Breast epithelium (tissue), 4 donors: ENCODE measurements around the gene SIRT7. TPM values are rescaled to one million over a fixed set of nuclear protein-coding genes. Genes with fewer than 3 reads are reported as not detected.

Experiments used
- DNase-seq, 2 donors: peaks; one replicate each; pipeline ENCODE4 v3.0.0-alpha.2; 2019; ENCODE audit warnings: low spot score in 2 of 2
- H3K27ac ChIP-seq, 2 donors: fragments of 200-600 bp; sonication (generic) in 1 of 2; one replicate each; pipeline ENCODE4 v1.5.1; 2016 to 2019; ENCODE audit warnings: mild to moderate bottlenecking in 1 of 2
- H3K27me3 ChIP-seq, 2 donors: fragments of 200-600 bp; sonication (generic) in 1 of 2; one replicate each; pipeline versions ENCODE4 v1.5.1 to v1.6.0; 2017 to 2019; ENCODE audit warnings: control low read depth in 1 of 2, mild to moderate bottlenecking in 1 of 2
- H3K36me3 ChIP-seq: fragments of 200-600 bp; one replicate; pipeline ENCODE4 v1.5.1; 2019
- H3K4me1 ChIP-seq, 2 donors: fragments of 200-600 bp; sonication (generic); one replicate each; pipeline ENCODE4 v1.5.1; 2016 to 2019; ENCODE audit warnings: control low read depth in 1 of 2
- H3K4me3 ChIP-seq, 3 donors: fragments of 200-600 bp; sonication (generic); 1 replicate in 2 of 3; 2 replicates in 1 of 3; pipeline ENCODE4 v1.5.1; 2016 to 2019; ENCODE audit warnings: mild to moderate bottlenecking in 3 of 3, moderate library complexity in 2 of 3
- H3K9me3 ChIP-seq, 2 donors: fragments of 200-600 bp; sonication (generic) in 1 of 2; one replicate each; pipeline ENCODE4 v1.5.1; 2016 to 2019; ENCODE audit warnings: control low read depth in 1 of 2
- CTCF ChIP-seq, 3 donors: fragments of 450-650 bp; IDR thresholded peaks; one replicate each; pipeline ENCODE4 v1.5.1; 2016 to 2017; ENCODE audit warnings: antibody characterized with exemption in 3 of 3, mild to moderate bottlenecking in 3 of 3, moderate library complexity in 3 of 3
- POLR2A ChIP-seq: fragments of 450-650 bp; IDR thresholded peaks from one replicate; pipeline ENCODE4 v1.6.1; 2016; ENCODE audit warnings: antibody characterized with exemption, mild to moderate bottlenecking, moderate library complexity
- POLR2AphosphoS5 ChIP-seq, 3 donors: sonication (generic); formaldehyde crosslinking; IDR thresholded peaks; one replicate each; pipeline ENCODE4 v1.6.1; 2017; ENCODE audit warnings: antibody characterized with exemption in 3 of 3
- intact Hi-C: fragments of 100-400 bp; cut with DNase I; formaldehyde crosslinking; loops from one replicate; pipeline ENCODE4 v1.15.1; 2023; ENCODE audit warnings: low total_unique reads
- total RNA-seq, 3 donors: library from RNA; depleted of rRNA; stranded (reverse); fragments of >200 nt; gene quantifications; one replicate each; pipeline ENCODE4 v1.1.0, GENCODE V29; 2016

The SIRT7 gene
- total RNA-seq, 3 donors from 2014 or later, result 20.6 to 27.2 (median 25.8) TPM

DNA sequence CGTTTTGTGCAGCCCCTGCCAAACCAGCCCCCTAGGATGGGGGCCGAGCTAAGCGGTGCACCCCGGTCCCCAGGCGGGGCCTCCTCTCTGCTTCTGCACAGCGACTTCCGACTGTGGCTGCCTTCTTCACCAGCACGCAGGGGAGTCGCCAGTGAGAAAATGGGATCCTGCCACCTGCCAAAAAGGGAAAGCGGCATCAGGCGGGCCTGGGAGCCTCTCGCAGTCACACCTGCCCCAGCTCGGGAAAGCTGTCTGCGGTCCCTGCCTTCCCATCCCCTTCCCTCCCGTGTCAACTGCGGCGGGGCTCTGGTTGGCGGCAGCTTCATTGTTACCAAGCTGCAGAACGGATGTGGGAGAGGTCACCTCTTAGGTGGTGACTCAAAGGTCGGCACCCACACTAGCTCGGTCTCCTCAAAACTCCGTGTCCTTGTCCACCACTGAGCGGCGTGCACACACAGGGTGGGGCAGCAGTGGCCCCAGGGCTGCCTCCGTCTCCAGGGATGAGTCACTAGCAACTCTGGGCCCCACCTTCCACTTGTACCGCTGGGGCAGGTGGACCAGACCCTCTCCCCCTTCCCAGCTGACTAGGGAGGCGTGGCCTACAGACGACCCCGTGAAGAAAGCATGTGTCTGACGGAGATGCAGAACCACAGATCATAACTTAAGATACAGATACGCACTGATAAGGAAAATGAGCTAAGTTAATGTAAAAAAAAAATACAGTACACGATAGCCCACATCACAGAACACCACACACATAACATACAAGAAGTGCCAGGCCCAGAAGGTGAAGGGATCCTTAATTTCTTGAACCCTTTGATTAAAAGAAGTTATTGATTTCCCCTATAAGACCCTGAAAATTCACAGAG, 5.3 kb downstream of the SIRT7 start:
- intact Hi-C loops, result no loop called here
- Histone ChIP-seq H3K4me1 (peaks cover 3 to 18% of the 10 kb centered on the region in 2 donors), H3K27ac (peak overlapping the region in 1 of 2 donors; percentile 66), H3K36me3 (no peaks in the 10 kb centered on the region), H3K4me3 (no peak overlapping the region), H3K27me3 (no peaks in the 10 kb centered on the region), H3K9me3 (no peaks in the 10 kb centered on the region)
- TF ChIP-seq POLR2AphosphoS5 (IDR thresholded peaks at IDR 0.05), result no peak
- TF ChIP-seq CTCF (IDR thresholded peaks at IDR 0.05), result no peak
- no peak for TF ChIP-seq POLR2A
- DNase-seq, result no peak

- Histone ChIP-seq H3K27me3 (no peaks in the 10 kb centered on the region), H3K9me3 (no peaks in the 10 kb centered on the region), H3K36me3 (no peaks in the 10 kb centered on the region), H3K4me3 (peak overlapping the region in 2 of 3 donors; percentile 36 to 98), H3K27ac (peak overlapping the region; percentile 20 to 66), H3K4me1 (peaks cover 2 to 13% of the 10 kb centered on the region in 2 donors)
- intact Hi-C loops, result no loop called here
- TF ChIP-seq POLR2A, result no peak
- no peak for TF ChIP-seq POLR2AphosphoS5 (IDR thresholded peaks at IDR 0.05)
- no peak for TF ChIP-seq CTCF (IDR thresholded peaks at IDR 0.05)
- DNase-seq, result no peak
Measured at GRCh38 chr17:81911969-81912368, 6.0 kb downstream of the SIRT7 start.

DNA sequence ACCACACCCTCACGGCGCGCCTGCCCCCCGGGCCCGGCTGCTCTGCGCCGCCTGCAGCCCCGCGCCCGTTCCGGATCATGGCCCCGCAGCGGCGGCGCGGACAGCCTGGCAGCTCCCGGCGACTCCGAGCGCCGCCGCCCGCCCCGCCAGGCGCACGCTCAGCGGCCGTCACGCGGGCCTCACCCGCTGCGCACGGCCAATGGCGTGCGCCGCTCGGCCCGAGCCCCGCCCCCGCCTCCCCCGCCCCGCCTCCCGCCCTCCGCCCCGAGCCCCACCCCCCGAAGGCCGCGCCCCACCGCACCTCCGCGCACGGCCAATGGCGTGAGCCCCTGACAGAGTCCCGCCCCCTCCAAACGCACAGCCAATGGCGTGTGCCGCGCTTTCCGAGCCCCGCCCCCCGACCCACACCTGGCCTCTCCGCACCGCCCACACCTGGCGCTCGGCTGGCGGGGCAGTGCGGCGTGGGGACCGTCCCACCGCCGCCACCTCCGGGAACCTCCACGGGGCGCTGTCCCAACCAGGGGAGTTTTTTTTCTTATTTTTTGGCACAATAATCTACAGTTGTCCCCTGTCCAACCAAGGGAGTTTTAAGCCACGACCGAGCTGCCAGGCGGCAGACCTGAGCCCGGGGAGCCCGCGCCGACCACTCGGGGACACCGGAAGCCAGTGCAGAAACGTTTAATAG, 6.6 kb downstream of the SIRT7 start, which contains the start of gene PCYT2:
TSS of gene PCYT2 (minus strand) at position 123 of the 685 bp plus-strand sequence. CDS start at position 79, 44 bp downstream.
- peak within 1 kb of the TSS; percentile 76 to 98 (median 76) for H3K4me3 ChIP-seq
- intact Hi-C loops, result no loop called here
- peaks cover 0 to 9% of the 10 kb centered on the region in 2 donors for H3K4me1 ChIP-seq
- H3K27ac ChIP-seq, result peak within 1 kb of the TSS; percentile 65 to 66
- DNase-seq, result peak; percentile 94 to 97
- H3K9me3 ChIP-seq, result no peaks in the 10 kb centered on the region
- H3K27me3 ChIP-seq, result no peaks in the 10 kb centered on the region
- no peaks in the 10 kb centered on the region for H3K36me3 ChIP-seq
- TF ChIP-seq CTCF (IDR thresholded peaks at IDR 0.05) (peak in 1 of 3 donors; percentile 34), POLR2A (no peak), POLR2AphosphoS5 (IDR thresholded peaks at IDR 0.05) (peak in 1 of 3 donors; percentile 18)

DNA sequence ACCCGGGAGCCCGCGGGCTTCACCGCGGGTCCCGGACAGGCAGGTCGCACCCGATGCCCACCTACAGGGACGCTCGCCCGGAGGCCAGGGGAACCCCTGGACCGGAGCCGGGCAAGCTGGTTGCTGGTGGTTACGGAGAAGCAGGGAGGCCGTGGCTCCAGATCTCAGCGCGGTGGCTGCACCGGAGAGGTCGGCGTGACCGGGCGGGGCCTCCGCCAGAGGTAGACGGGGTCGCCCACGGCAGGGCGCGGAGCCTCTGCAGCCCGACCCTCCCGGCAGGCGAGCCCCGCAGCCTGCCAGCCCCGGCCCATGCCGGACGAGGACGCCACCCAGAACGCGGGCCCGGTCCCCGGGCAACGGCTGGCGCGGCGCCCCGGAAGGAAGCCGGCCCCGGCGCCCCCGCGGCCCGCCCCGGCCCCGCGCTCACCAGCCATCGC, 7.1 kb downstream of the SIRT7 start:
- no peaks in the 10 kb centered on the region for H3K9me3 ChIP-seq
- peaks cover 0 to 9% of the 10 kb centered on the region in 2 donors for H3K4me1 ChIP-seq
- no peak for DNase-seq
- TF ChIP-seq CTCF (IDR thresholded peaks at IDR 0.05) (no peak), POLR2A (no peak), POLR2AphosphoS5 (IDR thresholded peaks at IDR 0.05) (no peak)
- intact Hi-C loops, result no loop called here
- H3K36me3 ChIP-seq, result no peaks in the 10 kb centered on the region
- no peaks in the 10 kb centered on the region for H3K27me3 ChIP-seq
- H3K27ac ChIP-seq, result peak overlapping the region; percentile 35 to 65
- H3K4me3 ChIP-seq, result peak overlapping the region; percentile 76 to 98 (median 76)
